Suprapubic skin (tissue), 4 donors: ENCODE data around the gene SHMT2.

ENCODE experiments used
- POLR2A ChIP-seq, 2 donors: fragments of 450-650 bp; IDR thresholded peaks; one replicate each; pipeline ENCODE4 v1.6.1; 2017; ENCODE audit warnings: antibody characterized with exemption in 2 of 2, mild to moderate bottlenecking in 2 of 2, moderate library complexity in 2 of 2
- POLR2AphosphoS5 ChIP-seq, 3 donors: sonication (generic); formaldehyde crosslinking; IDR thresholded peaks; one replicate each; pipeline ENCODE4 v1.6.1; 2017; ENCODE audit warnings: antibody characterized with exemption in 3 of 3
- TF ChIP-seq, protein P1 (sequence below), 2 donors: fragments of 200-600 bp in 1 of 2; fragments of 450-650 bp in 1 of 2; sonication (generic) in 1 of 2; IDR thresholded peaks; one replicate each; pipeline ENCODE4 v1.5.1; 2016 to 2019; ENCODE audit warnings: antibody characterized with exemption in 2 of 2, mild to moderate bottlenecking in 1 of 2, moderate library complexity in 1 of 2

DNA sequence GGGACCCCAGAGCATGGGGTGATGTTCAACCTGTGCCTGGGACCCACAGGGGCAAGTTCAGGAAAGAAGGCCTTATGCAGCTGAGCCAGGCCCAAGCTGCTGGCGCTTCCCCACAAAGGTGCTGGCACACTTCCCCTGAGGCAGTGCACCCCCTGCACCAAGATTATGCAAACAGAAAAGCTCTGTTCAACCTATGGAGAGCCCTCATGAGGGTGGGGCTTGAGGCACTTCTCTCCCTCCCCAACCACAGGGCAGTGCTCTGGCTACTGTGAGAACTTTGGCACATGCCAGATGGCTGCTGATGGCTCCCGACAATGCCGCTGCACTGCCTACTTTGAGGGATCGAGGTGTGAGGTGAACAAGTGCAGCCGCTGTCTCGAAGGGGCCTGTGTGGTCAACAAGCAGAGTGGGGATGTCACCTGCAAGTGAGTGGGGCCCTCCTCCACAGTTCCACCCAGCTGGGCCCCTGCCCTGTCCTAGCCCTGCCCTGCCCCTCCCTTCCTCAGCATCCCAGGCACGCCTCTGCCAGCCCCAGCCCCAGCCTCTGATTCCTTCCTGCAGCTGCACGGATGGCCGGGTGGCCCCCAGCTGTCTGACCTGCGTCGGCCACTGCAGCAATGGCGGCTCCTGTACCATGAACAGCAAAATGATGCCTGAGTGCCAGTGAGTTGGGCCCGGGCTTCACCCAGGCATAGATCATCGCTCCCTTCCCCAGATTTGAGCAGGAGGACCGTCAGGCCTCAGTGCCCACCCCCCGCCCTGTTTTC, 18.4 kb upstream of the SHMT2 start:
- TF ChIP-seq, protein P1, sequence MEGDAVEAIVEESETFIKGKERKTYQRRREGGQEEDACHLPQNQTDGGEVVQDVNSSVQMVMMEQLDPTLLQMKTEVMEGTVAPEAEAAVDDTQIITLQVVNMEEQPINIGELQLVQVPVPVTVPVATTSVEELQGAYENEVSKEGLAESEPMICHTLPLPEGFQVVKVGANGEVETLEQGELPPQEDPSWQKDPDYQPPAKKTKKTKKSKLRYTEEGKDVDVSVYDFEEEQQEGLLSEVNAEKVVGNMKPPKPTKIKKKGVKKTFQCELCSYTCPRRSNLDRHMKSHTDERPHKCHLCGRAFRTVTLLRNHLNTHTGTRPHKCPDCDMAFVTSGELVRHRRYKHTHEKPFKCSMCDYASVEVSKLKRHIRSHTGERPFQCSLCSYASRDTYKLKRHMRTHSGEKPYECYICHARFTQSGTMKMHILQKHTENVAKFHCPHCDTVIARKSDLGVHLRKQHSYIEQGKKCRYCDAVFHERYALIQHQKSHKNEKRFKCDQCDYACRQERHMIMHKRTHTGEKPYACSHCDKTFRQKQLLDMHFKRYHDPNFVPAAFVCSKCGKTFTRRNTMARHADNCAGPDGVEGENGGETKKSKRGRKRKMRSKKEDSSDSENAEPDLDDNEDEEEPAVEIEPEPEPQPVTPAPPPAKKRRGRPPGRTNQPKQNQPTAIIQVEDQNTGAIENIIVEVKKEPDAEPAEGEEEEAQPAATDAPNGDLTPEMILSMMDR (IDR thresholded peaks at IDR 0.05): no peak
- TF ChIP-seq POLR2A (IDR thresholded peaks at IDR 0.05) (no peak), POLR2AphosphoS5 (IDR thresholded peaks at IDR 0.05) (no peak)
